Dermis blood vessel endothelial cell (primary cell): ENCODE results near the gene RIC3. TPM values are rescaled to one million over a fixed set of nuclear protein-coding genes. Genes with fewer than 3 reads are reported as not detected.

Source experiments
- DNase-seq: peaks from one replicate; pipeline ENCODE4 v3.0.0; 2010
- total RNA-seq: library from RNA; depleted of rRNA; stranded (reverse); fragments of >200 nt; gene quantifications from 2 replicates; pipeline ENCODE4 v1.2.3, GENCODE V29; 2014

Gene RIC3
- total RNA-seq, 1 donor from 2014 or later, result not detected

- DNase-seq, result no peak
Measured at GRCh38 chr11:8066036-8066910, 102.6 kb downstream of the RIC3 start.

GRCh38 chr11:8065031-8065430 lies 103.8 kb downstream of the RIC3 start:
- DNase-seq, result no peak

- DNase-seq, result no peak
Measured at GRCh38 chr11:8063324-8063723, 105.5 kb downstream of the RIC3 start.

GRCh38 chr11:8062781-8063257 lies 106.0 kb downstream of the RIC3 start:
- no peak for DNase-seq

GRCh38 chr11:8061555-8062428 lies 107.0 kb downstream of the RIC3 start:
- no peak for DNase-seq

GRCh38 chr11:8060801-8061554 lies 107.8 kb downstream of the RIC3 start:
- no peak for DNase-seq

GRCh38 chr11:8060146-8060719 lies 108.6 kb downstream of the RIC3 start:
- no peak for DNase-seq

- DNase-seq, result no peak
Measured at GRCh38 chr11:8059571-8060011, 109.2 kb downstream of the RIC3 start.

- no peak for DNase-seq
Measured at GRCh38 chr11:8059030-8059429, 109.8 kb downstream of the RIC3 start.

GRCh38 chr11:8058216-8058615 lies 110.6 kb downstream of the RIC3 start:
- no peak for DNase-seq

GRCh38 chr11:8056810-8057463 lies 111.9 kb downstream of the RIC3 start:
- no peak for DNase-seq

Other genes starting within 250 kb of the RIC3 start
- not detected in 2 replicates for gene OR10A6, start 237.8 kb downstream of the RIC3 start, total RNA-seq
- gene OR10A3, start 227.3 kb downstream of the RIC3 start, total RNA-seq, result not detected in 2 replicates
- gene NLRP10, start 203.6 kb downstream of the RIC3 start, total RNA-seq, result under 0.01 TPM in 1 of 2 replicates, not detected in the other
- 240 and 255 TPM in 2 replicates for gene EIF3F, start 181.7 kb downstream of the RIC3 start, total RNA-seq
- gene TUB, start 87.8 kb downstream of the RIC3 start, total RNA-seq, result 1.4 and 1.6 TPM in 2 replicates
- not detected in 2 replicates for gene LMO1, start 94.9 kb upstream of the RIC3 start, total RNA-seq